Natural killer cell (primary cell): ENCODE results near the gene TAGAP. TPM values are rescaled to one million over a fixed set of nuclear protein-coding genes. Genes with fewer than 3 reads are reported as not detected.
A peak's percentile ranks its signal among the peaks of the same experiment; 100 is the strongest.

ENCODE experiments used
- ATAC-seq, 3 donors: fragments of 150-1000 bp in 2 of 3; fragments of 200-7000 bp in 1 of 3; cut with Tn5 transposase; 1 replicate in 1 of 3; 2 replicates in 2 of 3; pipeline ENCODE4 v1.10.0; 2021; ENCODE audit warnings: mild to moderate bottlenecking in 2 of 3, moderate library complexity in 2 of 3
- DNase-seq, 2 donors: peaks; one replicate each; pipeline versions ENCODE4 v3.0.0 to v3.0.0-alpha.2; 2013 to 2021; ENCODE audit warnings: mixed read lengths in 1 of 2
- H3K27ac ChIP-seq: one replicate; pipeline ENCODE4 v1.5.1; 2013; ENCODE audit warnings: mild to moderate bottlenecking, low read length
- H3K27me3 ChIP-seq: one replicate; pipeline ENCODE4 v1.6.1; 2013; ENCODE audit warnings: low read length; ENCODE audit not compliant: control insufficient read depth, insufficient read depth
- H3K36me3 ChIP-seq: one replicate; pipeline ENCODE4 v1.6.1; 2013; ENCODE audit warnings: low read length; ENCODE audit not compliant: control insufficient read depth, insufficient read depth
- H3K4me1 ChIP-seq: one replicate; pipeline ENCODE4 v1.6.1; 2013; ENCODE audit warnings: low read length; ENCODE audit not compliant: control insufficient read depth, insufficient read depth
- H3K4me3 ChIP-seq: one replicate; pipeline ENCODE4 v1.5.1; 2013; ENCODE audit warnings: low read length
- H3K9me3 ChIP-seq: one replicate; pipeline ENCODE4 v1.6.1; 2013; ENCODE audit warnings: low read length; ENCODE audit not compliant: control insufficient read depth, insufficient read depth
- H3K27ac Mint-ChIP-seq, 2 donors: one replicate each; pipeline ENCODE4 v1.8.0; 2022; ENCODE audit warnings: mild to moderate bottlenecking in 2 of 2, mixed read lengths in 2 of 2, moderate library complexity in 1 of 2
- H3K27me3 Mint-ChIP-seq, 2 donors: one replicate each; pipeline ENCODE4 v1.8.0; 2022; ENCODE audit warnings: low read depth in 2 of 2, mixed read lengths in 2 of 2
- H3K36me3 Mint-ChIP-seq: one replicate; pipeline ENCODE4 v1.8.0; 2022; ENCODE audit warnings: mixed read lengths
- H3K4me1 Mint-ChIP-seq, 2 donors: one replicate each; pipeline ENCODE4 v1.8.0; 2022; ENCODE audit warnings: mixed read lengths in 2 of 2
- H3K4me3 Mint-ChIP-seq: one replicate; pipeline ENCODE4 v1.8.0; 2022; ENCODE audit warnings: mild to moderate bottlenecking, moderate library complexity, mixed read lengths
- H3K9me3 Mint-ChIP-seq, 2 donors: one replicate each; pipeline ENCODE4 v1.8.0; 2022; ENCODE audit warnings: mixed read lengths in 2 of 2
- CTCF ChIP-seq: fragments of 200-600 bp; IDR thresholded peaks from one replicate; pipeline ENCODE4 v1.8.0; 2022; ENCODE audit warnings: antibody characterized with exemption
- WGBS: methylation state at CpG from one replicate; pipeline ENCODE4 v1.1.7; 2013; ENCODE audit warnings: missing lambda C conversion rate; ENCODE audit not compliant: insufficient coverage; 5-methylcytosine and 5-hydroxymethylcytosine counted together
- intact Hi-C: fragments of 100-400 bp; cut with micrococcal nuclease; formaldehyde crosslinking; loops from one replicate; pipeline ENCODE4 v1.14.2; 2022
- total RNA-seq, 4 donors: library from RNA; stranded (reverse); fragments of 120-200 nt in 1 of 4; gene quantifications; one replicate each; pipeline versions ENCODE4 v1.2.3 to v1.2.4, GENCODE V29; 2013 to 2022

TAGAP gene
- total RNA-seq, 3 donors from 2014 or later (not counting 1 experiment from before 2014, with no cell fraction given): 139 to 291 (median 178) TPM

- 27% methylated on average over 4 of the region's 4 CpGs for WGBS
- peaks cover 6 to 10% of the 10 kb centered on the region in 2 donors for H3K9me3 Mint-ChIP-seq
- peaks cover 13 to 14% of the 10 kb centered on the region in 2 donors for H3K4me1 Mint-ChIP-seq
- ATAC-seq (peak; percentile 66 to 97 (median 93)), DNase-seq (peak in 1 of 2 donors; percentile 29)
- TF ChIP-seq CTCF: no peak
- Histone ChIP-seq H3K9me3 (peaks cover 18% of the 10 kb centered on the region), H3K4me1 (peaks cover 7% of the 10 kb centered on the region), H3K27ac (no peak overlapping the region), H3K36me3 (no peaks in the 10 kb centered on the region), H3K27me3 (no peaks in the 10 kb centered on the region), H3K4me3 (no peak overlapping the region)
- peak overlapping the region; percentile 40 for H3K4me3 Mint-ChIP-seq
- intact Hi-C loops: no loop called here
- no peaks in the 10 kb centered on the region for H3K27me3 Mint-ChIP-seq
- H3K36me3 Mint-ChIP-seq: peaks cover 21% of the 10 kb centered on the region
- peak overlapping the region; percentile 78 to 83 for H3K27ac Mint-ChIP-seq
These were observed 20.9 kb downstream of the TAGAP start for GRCh38 chr6:159023893-159024292.

GRCh38 chr6:159020011-159020410 lies 24.8 kb downstream of the TAGAP start:
- H3K27me3 ChIP-seq: no peaks in the 10 kb centered on the region
- peaks cover 2% of the 10 kb centered on the region in 2 donors for H3K9me3 Mint-ChIP-seq
- no peaks in the 10 kb centered on the region for H3K36me3 ChIP-seq
- H3K4me3 ChIP-seq: no peak overlapping the region
- no peak overlapping the region for H3K27ac ChIP-seq
- peaks cover 10% of the 10 kb centered on the region for H3K4me1 ChIP-seq
- peaks cover 11% of the 10 kb centered on the region for H3K36me3 Mint-ChIP-seq
- ATAC-seq (no peak), DNase-seq (no peak)
- no peak for TF ChIP-seq CTCF
- peaks cover 12% of the 10 kb centered on the region for H3K9me3 ChIP-seq
- 88% methylated on average over 2 of the region's 2 CpGs for WGBS
- no peak overlapping the region for H3K27ac Mint-ChIP-seq
- intact Hi-C loops: no loop called here
- H3K4me3 Mint-ChIP-seq: no peak overlapping the region
- peaks cover 26 to 28% of the 10 kb centered on the region in 2 donors for H3K4me1 Mint-ChIP-seq
- no peaks in the 10 kb centered on the region for H3K27me3 Mint-ChIP-seq

- Histone ChIP-seq H3K36me3 (no peaks in the 10 kb centered on the region), H3K4me1 (peaks cover 9% of the 10 kb centered on the region), H3K9me3 (peaks cover 4% of the 10 kb centered on the region), H3K27me3 (no peaks in the 10 kb centered on the region), H3K27ac (peak overlapping the region; percentile 14), H3K4me3 (no peak overlapping the region)
- Mint-ChIP-seq H3K27me3 (no peaks in the 10 kb centered on the region), H3K4me3 (no peak overlapping the region), H3K4me1 (peaks cover 17 to 18% of the 10 kb centered on the region in 2 donors), H3K36me3 (no peaks in the 10 kb centered on the region), H3K9me3 (no peaks in the 10 kb centered on the region), H3K27ac (peak overlapping the region in 1 of 2 donors; percentile 0)
- DNase-seq (no peak), ATAC-seq (no peak)
- intact Hi-C loops: no loop called here
- WGBS: 21% methylated on average over 2 of the region's 3 CpGs
- TF ChIP-seq CTCF: no peak
These were observed 26.8 kb downstream of the TAGAP start for GRCh38 chr6:159017757-159018559.
